GM18907 (cell line): ENCODE results near the gene PPL.
"Not testable (repeated sequence)": the region's sequence is repeated elsewhere in the genome, so short reads cannot be mapped to it uniquely, and the experiment has no call there.

Experiments used
- ATAC-seq: cut with Tn5 transposase; IDR thresholded peaks from one replicate; pipeline ENCODE4 v1.9.1; 2021; ENCODE audit warnings: mild to moderate bottlenecking, moderate library complexity; ENCODE audit not compliant: unreplicated experiment

The PPL gene

DNA sequence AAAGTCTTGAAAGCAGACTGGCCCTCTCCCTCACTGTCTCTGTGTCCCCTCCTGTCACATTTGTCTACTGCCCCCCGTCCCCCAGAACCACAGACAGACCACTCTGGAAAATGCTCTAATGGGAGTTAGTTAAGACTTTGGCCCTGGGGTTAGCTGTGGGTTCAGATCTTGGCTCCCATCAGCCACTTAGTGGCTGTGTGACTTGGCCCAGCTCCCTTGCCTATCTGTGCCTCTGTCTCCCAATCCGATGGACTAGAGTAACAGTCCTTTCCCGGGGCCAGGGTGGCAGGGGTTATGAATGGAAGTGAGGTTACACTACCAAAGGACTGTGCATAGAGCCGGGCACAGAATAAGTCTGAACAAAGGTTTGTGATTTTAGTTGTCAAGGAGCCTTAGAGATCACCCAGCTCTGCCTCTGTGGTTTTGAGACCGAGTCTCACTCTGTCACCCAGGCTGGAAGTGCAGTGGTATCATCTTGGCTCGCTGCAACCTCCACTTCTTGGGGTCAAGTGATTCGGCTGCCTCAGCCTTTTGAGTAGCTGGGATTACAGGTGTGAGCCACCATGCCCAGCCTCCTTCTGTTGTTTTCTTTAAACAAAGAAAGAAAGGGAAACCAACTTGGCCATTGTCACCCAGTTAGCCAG lies 23.7 kb downstream of the PPL start:
- no peak for ATAC-seq

DNA sequence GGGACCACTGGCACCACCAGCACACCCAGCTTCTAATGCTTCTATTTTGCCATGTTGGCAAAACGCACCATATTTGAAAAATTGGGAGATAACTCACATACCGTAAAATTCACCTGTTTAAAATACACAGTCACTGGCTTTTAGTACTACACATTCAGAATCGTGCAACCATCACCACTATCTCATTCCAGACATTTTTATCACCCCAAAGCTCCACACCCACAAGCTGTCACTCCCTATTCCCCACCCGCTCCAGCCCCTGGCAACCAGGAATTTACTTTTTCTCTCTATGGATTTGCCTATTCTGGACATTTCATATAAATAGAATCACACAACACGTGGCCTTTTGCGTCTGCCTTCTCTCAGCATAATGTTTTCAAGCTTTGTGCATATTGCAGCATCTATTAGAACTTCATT lies 25.0 kb downstream of the PPL start:
- ATAC-seq = no peak

DNA sequence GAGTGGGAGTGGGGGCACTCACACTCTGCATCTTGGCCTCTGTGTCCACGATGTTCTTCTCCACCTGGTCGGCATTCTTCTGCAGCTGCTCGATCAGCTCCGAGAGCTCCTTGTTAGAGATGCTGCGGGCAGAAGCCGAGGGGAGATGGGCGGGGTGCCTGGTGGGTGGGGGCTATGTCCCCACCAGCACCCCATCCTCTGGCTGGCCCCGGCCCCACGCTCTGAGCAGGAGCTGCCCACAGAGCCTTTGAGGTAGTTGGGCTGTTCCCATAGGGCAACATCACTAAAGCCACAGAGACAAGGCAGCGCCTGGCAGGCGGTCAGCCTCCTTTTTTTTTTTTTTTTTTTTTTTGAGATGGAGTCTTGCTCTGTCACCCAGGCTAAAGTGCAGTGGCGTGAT lies 26.1 kb downstream of the PPL start:
- ATAC-seq = no peak

DNA sequence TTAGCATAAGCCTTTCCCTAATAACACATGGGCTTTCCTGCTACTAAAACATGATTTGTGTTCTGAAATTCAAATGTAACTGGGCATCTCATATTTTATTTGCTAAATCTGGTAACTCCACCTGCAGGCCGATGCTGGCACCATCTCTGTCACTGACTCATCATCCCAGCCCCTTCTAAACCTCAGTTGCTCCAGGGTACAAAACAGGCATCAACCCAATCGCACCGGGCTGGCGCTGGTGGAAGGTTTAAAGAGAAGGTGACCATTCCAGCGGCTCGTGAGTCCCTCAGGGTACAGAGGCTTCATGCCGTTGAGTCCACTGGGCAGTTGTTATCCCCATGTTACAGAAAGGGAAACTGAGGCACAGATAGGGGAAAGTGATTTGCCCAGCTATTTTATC lies 27.1 kb downstream of the PPL start:
- ATAC-seq = no peak

DNA sequence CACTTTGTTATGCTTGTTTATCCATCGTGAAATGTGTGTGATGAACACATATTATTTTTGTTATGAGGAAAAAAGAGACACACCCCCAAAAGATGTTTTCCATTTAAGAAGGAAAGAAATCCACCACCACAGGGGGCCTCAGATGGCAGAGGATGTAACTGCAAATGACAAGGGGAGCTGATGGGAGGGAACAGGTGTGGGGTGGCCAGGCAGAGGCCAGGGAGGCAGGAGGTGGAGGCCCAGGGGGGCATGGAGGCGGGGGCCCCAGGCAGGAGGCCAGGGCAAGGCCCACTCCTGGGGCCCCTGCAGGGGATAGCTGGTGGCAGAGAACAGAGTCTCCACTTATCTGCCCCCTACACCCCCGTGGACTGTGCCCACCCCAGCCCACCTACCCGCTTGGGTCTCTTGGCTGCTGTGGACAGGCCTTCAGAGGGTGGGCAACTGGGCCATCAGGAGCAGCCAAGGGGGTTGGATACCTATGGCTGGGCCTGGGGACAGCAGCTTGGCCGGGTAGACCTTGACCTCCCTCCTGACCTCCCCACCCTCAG lies 28.0 kb downstream of the PPL start:
- ATAC-seq = no peak

DNA sequence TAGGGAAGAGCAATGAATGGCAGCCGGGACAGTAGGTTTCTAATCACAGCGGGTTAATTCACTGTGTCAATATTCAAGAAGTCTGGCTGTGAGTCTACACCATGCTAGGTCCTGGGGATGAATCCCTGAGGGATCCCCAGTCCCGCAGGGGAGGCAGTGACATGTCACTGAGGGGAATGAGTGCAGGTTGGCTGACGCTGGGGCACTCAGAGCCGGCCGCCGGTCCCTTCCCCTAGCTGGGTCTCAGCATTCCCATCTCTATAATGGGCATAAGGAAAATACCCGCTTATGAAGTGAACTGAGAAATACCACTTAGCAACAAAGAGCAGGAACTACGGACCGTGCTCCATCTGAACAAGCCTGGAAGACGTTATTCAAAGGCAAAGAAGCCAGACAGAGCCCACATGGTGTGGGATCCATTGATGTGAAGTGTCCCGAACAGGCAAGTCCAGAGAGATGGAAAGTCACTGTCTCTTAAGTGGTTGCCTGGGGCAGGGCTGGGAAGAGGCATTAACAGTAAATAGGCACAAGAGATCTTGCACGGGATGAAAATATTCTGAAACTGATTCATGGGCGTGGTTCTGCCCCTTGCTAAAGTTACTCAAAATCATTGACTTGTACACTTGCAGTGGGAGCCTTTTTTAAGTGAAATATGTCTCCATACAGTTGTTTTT lies 31.9 kb downstream of the PPL start:
- ATAC-seq = no peak

DNA sequence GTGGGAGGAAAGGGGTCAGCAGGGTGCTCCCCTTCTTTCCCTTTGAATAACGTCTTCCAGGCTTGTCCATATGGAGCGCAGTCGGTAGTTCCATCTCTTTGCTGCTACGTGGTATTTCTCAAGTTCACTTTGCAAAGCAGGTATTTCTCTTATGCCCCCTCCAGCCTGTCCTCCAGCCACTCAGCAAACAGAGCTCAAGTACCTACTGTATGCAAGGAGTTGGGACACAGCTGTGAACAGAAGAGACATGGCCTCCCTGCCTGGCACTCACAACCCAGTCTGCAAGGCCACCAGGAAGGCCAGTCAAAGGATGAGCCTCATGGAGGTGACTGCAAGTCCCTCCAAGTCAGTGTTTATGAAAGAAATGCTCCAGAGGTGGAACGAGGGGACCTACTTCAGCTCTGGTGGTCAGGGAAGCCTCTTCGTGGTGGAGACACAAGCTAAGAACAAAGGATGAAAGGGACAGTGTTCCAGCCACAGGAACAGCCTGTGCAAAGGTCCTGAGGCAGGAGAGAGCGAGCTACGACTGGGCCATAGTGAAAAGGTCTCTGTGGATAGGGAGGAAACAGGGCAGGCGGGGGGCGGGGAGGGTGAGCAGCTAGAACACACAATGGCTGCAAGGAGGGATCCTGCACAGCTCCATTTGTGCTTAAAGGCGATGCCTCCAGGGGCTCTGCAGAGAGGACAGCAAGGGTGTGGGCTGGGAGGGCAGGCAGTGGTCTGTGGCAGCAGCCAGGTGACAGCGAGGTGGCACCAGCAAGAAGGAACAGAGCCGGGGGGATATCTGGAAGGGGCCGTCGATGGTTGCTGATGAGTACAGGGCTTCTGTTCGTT lies 32.6 kb downstream of the PPL start:
- no peak for ATAC-seq

DNA sequence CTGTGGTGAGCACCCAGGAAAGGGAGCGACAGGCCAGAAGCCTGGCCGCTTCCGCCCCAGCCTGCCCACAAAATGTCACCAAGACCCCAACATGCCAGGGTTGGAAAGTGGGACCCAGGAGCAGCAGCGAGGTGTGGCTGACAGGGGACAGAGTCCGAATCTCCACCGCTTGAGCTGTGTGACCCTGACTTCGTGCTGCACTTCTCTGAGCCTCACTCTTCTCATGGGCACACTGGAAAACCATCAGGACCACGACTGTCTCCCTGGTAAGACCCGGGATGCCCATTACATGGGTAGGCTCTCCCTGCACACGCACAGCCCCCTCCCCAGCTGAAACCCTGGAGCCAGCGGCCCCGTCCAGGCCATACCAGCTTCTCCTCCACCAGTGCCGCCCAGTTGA lies 34.9 kb downstream of the PPL start:
- no peak for ATAC-seq

DNA sequence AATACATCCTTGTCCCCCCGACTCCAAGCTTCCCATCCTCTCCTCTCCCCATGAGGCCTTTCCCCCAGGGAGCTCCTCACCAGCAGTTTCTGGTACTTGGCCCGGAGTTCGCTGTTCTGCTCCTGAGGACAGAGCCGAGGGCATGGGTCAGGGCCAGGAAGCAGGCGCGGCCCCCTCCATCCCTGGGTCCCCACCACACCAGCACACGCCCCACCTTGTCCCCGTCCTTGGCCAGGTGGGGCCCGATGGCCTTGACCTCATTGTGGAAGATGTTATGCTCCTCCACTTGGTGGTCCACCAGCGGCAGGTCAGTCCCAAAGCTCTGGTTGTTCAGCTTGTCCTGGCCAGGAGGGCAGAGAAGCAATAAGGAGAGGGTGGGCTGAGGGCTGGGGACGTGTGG lies 36.2 kb downstream of the PPL start:
- no peak for ATAC-seq

DNA sequence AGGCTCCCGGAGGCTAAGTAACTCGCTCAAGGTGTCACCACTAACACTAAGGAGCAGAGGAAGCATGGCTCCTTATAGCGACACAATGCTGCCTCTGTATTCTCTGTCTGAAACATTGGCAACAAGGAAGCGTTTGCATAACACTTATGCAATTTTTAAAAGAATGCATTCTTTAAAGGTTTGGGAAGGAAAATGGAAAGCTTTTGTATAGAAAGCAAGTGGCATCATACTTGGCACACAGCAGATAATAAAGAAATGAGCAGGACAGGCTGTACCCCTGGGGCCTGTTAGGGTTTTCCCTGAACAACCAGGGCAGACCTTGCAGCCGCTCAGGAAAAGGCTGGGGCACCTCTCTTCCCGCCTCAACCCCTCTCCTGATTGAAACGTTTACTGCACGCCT lies 36.9 kb downstream of the PPL start:
- ATAC-seq = no peak

DNA sequence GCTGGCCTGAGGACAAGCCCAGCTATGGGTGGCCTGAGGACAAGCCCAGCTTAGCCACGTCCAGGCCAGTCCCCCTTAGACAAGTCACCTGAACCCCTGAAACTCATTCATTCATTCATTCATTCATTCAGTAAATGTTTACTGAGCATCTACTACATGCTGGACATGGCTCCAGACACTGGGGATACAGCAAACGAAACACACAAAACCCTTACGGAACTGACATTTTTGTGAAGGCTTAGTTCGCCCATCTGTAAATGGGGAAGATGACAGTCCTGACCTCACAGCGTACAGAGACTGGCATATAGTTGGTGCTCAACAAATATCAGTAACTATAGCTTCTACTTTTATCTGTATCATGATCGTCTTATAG lies 37.5 kb downstream of the PPL start:
- ATAC-seq = no peak

DNA sequence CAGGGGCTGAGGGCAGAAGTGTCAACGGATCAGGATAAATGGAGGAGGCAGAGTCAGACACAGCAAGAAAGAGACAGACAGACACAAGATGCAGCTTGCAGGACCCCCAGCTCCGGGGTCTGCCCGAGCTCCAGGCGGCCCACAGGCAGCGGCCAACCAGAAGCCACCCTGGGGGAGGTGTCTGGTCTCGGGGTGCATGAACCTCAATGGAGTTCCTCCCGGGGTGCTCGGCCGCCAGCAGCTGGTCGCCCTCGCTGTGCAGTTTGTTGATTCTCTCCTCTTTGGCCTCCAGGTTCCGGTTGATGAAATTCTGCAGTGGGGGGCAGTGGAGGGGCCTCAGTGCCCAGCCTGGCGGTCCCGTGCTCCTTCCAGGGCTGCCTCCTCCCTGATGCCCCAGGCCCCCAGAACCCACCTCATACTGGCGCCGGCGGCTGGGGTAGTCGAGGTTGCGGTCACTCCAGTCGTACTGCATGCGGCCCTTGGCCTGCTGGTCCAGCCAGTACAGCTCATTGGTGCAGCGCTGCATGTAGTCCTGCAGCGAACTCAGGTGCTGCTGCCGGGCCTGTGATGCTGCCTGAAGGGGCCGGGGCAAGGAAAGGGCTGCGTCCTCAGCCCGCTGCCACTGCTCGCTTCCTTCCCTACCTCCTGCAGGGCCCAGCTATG lies 38.0 kb downstream of the PPL start:
- no peak for ATAC-seq

DNA sequence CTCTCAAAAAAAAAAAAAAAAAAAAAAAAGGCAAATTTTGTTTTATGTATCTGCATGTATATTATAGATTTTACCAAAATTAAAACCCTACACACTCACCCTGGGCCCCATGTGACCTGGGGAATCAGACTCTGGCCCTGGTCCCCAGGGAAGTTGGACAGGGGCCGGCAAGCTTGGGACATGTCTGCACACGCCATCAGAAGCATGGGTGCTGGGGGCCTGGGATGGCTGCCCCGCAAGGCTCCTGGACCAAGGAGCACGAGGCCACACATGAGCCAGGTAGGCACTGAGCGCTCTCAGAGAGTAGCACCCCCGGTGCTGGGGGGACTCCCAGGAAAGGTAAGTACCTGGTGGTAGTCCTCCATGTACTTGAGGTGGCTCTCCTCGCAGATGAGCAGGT lies 39.6 kb downstream of the PPL start:
- ATAC-seq = no peak

DNA sequence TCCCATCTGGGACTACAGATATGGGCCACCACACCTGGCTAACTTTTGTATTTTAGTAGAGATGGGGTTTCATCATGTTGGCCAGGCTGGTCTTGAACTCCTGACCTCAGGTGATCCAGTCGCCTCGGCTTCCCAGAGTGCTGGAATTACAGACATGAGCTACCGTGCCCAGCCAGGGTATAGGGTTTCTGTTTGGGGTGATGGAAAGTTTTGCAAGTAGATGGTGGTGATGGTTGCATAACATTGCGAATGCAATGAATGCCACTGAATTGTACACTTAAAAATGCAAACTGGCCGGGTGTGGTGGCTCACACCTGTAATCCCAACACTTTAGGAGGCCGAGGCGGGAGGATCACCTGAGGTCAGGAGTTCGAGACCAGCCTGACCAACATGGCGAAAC lies 40.2 kb downstream of the PPL start:
- ATAC-seq = not testable (repeated sequence)

DNA sequence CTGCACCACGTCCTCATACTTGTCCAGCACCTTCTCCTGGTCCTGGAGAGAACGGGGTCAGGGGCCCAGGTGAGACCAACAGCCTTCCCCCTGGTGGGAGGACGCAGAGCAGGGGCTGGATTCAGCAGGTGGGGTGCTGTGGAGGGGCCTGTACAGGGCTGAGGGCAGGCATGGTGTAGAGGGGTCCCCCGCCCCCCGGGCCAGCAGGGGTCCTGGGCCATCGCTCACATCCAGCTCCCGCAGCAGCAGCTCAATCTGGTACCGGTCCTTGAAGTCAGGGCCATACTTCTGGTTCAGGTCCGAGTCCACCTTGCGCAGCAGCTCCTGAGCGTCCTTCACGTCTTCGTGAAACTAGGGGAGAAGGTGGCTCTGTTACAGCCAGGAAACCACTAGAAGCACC lies 41.6 kb downstream of the PPL start:
- ATAC-seq = no peak

DNA sequence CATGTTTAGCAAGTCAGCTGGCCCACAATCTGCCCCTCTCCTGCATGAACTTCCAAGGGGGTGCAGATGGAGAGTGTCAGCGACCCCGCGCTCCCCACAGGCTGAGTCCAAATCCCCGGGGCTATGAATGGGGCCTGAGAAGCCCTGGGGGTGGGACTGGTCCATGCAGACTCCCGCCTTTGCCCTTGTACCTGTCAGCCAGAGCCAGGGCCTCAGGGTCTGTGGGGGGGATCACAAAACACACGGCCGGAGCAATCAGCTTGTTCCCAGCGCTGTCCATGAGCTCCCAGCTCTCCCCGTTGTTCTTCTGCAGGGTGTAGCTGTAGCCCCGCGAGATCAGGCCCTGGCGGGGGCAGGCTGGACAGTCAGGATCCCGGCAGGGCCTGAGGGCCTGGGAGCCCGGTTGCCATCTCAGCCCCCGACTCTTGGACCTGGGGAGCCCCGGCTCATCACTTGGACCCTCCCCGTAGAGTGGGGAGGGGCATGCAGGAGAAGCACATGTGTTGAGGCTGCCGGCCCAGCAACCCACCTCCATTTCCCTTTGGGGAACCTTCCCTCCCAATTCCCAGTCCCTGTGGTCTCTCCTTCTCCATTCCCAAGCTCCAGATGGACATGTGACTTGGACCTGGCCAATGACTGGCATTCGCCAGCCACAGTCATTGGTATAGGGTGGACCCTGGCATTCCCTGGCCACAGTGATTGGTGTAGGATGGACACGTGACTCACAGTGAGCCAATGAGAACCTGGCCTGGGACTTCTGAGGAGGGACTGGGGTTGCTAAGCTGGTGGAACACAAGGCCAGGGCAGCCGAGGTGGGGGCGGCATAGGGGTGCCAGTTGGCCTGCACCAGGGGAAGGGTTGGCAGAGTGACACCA lies 42.4 kb downstream of the PPL start:
- ATAC-seq = no peak

DNA sequence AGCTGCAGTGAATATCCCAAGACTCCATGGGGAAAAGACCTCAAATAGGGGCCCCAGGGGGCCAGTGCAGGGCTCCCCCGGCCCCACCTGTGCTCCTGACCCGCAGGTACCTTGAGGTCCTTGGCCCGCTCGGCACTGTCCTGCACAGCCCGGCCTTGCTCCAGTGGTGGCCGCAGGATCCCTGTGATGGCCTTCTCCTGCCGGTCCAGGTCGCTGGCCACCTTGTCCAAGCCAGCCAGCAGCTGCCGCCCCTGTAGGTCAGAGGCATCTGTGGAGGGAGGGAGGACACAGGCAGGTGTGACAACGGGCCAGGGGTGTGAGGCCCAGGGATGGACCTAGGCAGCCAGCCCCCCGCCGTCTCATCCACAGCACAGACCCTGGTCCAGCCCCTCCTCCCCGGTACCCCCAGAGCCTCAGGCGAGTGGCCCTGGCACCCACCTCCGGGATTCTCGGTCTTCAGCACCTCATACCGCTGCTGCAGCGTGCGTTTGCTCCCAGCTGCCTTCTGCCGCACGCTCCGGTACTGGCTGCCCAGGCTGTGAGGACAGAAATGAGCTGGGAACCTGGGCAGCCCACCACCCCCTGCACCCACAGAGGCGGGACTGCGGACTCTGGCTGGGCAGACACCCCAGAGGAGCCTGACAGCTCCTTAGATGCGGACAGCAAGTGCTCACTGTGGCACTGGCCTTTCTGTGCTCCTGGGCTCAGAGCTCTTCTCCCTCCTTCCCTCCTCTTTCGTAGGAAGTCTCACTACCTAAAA lies 43.7 kb downstream of the PPL start:
- ATAC-seq = no peak

DNA sequence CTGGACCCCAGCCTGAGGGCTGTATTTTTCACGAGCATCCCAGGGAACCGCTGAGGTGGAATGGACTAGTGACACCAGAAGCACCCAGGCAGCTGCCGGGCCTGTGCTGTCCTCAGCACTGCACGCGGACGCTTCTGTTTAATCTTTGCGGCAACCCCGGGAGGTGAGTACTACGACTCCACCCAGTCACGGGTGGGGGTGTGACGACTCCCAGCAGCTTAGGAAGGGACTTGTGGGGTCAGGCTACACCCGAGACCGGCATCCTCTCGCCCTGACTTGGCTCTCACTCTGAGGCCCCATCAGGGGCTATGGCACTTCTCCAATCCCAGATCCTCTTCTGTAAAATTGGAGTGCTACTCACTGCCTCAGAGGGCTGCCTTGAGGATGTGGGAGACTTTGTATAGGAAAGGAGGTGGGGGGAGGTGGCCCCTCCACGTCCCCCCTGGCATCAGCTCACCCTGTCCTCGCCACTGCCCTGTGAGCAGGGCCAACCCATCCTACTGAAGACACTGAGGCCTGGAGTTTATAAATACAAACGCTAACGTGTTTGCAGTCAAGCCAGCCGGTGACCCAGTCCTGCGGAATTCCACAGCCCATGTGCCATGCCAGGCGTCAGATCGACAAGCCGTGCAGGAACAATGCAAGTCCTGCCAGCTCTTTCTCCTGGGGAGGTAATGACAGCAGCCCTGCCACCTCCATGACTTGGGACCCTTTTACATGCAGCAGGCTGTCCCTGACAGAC lies 44.4 kb downstream of the PPL start:
- ATAC-seq = no peak

DNA sequence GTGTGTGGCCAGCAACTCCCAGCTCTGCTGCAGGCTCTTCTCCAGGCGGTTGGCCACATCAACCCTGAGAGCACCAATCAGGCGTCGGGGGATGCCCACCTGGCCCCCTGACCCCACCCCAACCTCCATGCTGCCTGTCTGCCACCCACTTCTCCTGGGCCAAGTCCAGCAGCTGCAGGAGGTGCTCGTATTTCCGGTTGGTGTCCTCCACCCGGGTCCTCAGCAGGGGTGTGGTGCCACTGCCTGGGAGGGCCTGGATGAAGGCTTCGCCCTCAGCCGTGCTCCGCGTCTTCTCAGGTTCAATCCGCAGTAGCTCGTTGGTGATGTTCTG lies 45.1 kb downstream of the PPL start:
- ATAC-seq = no peak
